Measurements from ENCODE around the gene EML1.
A peak's percentile ranks its signal among the peaks of the same experiment; 100 is the strongest.

Gene EML1

GRCh38 chr14:99904506-99904905 is 111.3 kb downstream of the EML1 start:
- Histone ChIP-seq H2AFZ (ENCODE audit: low read length, unreplicated experiment) (no peak overlapping the region), H3K4me1 (ENCODE audit: control insufficient read depth, insufficient read depth, low read length, unreplicated experiment) (no peaks in the 10 kb centered on the region), H3K79me2 (ENCODE audit: control insufficient read depth, insufficient read depth, low read length, unreplicated experiment) (no peaks in the 10 kb centered on the region), H3K27ac (ENCODE audit: low read depth, low read length) (no peak overlapping the region), H3K36me3 (ENCODE audit: insufficient read depth, low read length) (peaks cover 16% of the 10 kb centered on the region; the same call in 1 of the 2 replicates), H3K4me3 (ENCODE audit: low read depth, low read length) (no peak overlapping the region), H3K27me3 (ENCODE audit: insufficient read depth, low read length) (no peaks in the 10 kb centered on the region)

GRCh38 chr14:99905121-99905520 is 111.9 kb downstream of the EML1 start:
- Histone ChIP-seq H3K27ac (ENCODE audit: low read depth, low read length) (no peak overlapping the region), H3K36me3 (ENCODE audit: insufficient read depth, low read length) (peaks cover 16% of the 10 kb centered on the region; the same call in 1 of the 2 replicates), H2AFZ (ENCODE audit: low read length, unreplicated experiment) (no peak overlapping the region)

GRCh38 chr14:99907761-99908652 is 114.8 kb downstream of the EML1 start:
- Histone ChIP-seq H3K27me3 (ENCODE audit: insufficient read depth, low read length) (no peaks in the 10 kb centered on the region), H3K79me2 (ENCODE audit: control insufficient read depth, insufficient read depth, low read length, unreplicated experiment) (no peaks in the 10 kb centered on the region), H2AFZ (ENCODE audit: low read length, unreplicated experiment) (no peak overlapping the region), H3K27ac (ENCODE audit: low read depth, low read length) (no peak overlapping the region), H3K36me3 (ENCODE audit: insufficient read depth, low read length) (peaks cover 5% of the 10 kb centered on the region; the same call in 1 of the 2 replicates), H3K4me3 (ENCODE audit: low read depth, low read length) (no peak overlapping the region), H3K4me1 (ENCODE audit: control insufficient read depth, insufficient read depth, low read length, unreplicated experiment) (peaks cover 11% of the 10 kb centered on the region)

More at GRCh38 chr14:99905121-99905520, 111.9 kb downstream of the EML1 start:
- Histone ChIP-seq H3K27me3 (ENCODE audit: insufficient read depth, low read length) (no peaks in the 10 kb centered on the region), H3K4me1 (ENCODE audit: control insufficient read depth, insufficient read depth, low read length, unreplicated experiment) (peaks cover under 1% of the 10 kb centered on the region), H3K4me3 (ENCODE audit: low read depth, low read length) (no peak overlapping the region), H3K79me2 (ENCODE audit: control insufficient read depth, insufficient read depth, low read length, unreplicated experiment) (no peaks in the 10 kb centered on the region)

GRCh38 chr14:99908653-99909250 is 115.5 kb downstream of the EML1 start:
- Histone ChIP-seq H2AFZ (ENCODE audit: low read length, unreplicated experiment) (no peak overlapping the region), H3K79me2 (ENCODE audit: control insufficient read depth, insufficient read depth, low read length, unreplicated experiment) (no peaks in the 10 kb centered on the region), H3K36me3 (ENCODE audit: insufficient read depth, low read length) (no peaks in the 10 kb centered on the region), H3K27me3 (ENCODE audit: insufficient read depth, low read length) (no peaks in the 10 kb centered on the region), H3K4me3 (ENCODE audit: low read depth, low read length) (no peak overlapping the region), H3K27ac (ENCODE audit: low read depth, low read length) (no peak overlapping the region), H3K4me1 (ENCODE audit: control insufficient read depth, insufficient read depth, low read length, unreplicated experiment) (peaks cover 11% of the 10 kb centered on the region)

GRCh38 chr14:99909513-99910064 is 116.4 kb downstream of the EML1 start:
- no peak overlapping the region for H3K27ac ChIP-seq (ENCODE audit: low read depth, low read length)
- H3K36me3 ChIP-seq (ENCODE audit: insufficient read depth, low read length): peaks cover 4% of the 10 kb centered on the region; the same call in 1 of the 2 replicates

GRCh38 chr14:99910337-99911309 is 117.4 kb downstream of the EML1 start:
- Histone ChIP-seq H3K27me3 (ENCODE audit: insufficient read depth, low read length) (no peaks in the 10 kb centered on the region), H3K36me3 (ENCODE audit: insufficient read depth, low read length) (peaks cover 4% of the 10 kb centered on the region; the same call in 1 of the 2 replicates), H3K79me2 (ENCODE audit: control insufficient read depth, insufficient read depth, low read length, unreplicated experiment) (no peaks in the 10 kb centered on the region), H2AFZ (ENCODE audit: low read length, unreplicated experiment) (peak overlapping the region; percentile 29), H3K27ac (ENCODE audit: low read depth, low read length) (peak overlapping the region; percentile 41; the same call in 1 of the 2 replicates), H3K4me3 (ENCODE audit: low read depth, low read length) (no peak overlapping the region), H3K4me1 (ENCODE audit: control insufficient read depth, insufficient read depth, low read length, unreplicated experiment) (peaks cover 11% of the 10 kb centered on the region)

More at GRCh38 chr14:99909513-99910064, 116.4 kb downstream of the EML1 start:
- Histone ChIP-seq H3K79me2 (ENCODE audit: control insufficient read depth, insufficient read depth, low read length, unreplicated experiment) (no peaks in the 10 kb centered on the region), H3K4me1 (ENCODE audit: control insufficient read depth, insufficient read depth, low read length, unreplicated experiment) (peaks cover 11% of the 10 kb centered on the region), H2AFZ (ENCODE audit: low read length, unreplicated experiment) (no peak overlapping the region), H3K4me3 (ENCODE audit: low read depth, low read length) (no peak overlapping the region), H3K27me3 (ENCODE audit: insufficient read depth, low read length) (no peaks in the 10 kb centered on the region)

- Histone ChIP-seq H3K27me3 (ENCODE audit: insufficient read depth, low read length) (no peaks in the 10 kb centered on the region), H3K36me3 (ENCODE audit: insufficient read depth, low read length) (peaks cover 4% of the 10 kb centered on the region; the same call in 1 of the 2 replicates), H3K4me3 (ENCODE audit: low read depth, low read length) (no peak overlapping the region), H3K4me1 (ENCODE audit: control insufficient read depth, insufficient read depth, low read length, unreplicated experiment) (peaks cover 7% of the 10 kb centered on the region), H3K79me2 (ENCODE audit: control insufficient read depth, insufficient read depth, low read length, unreplicated experiment) (no peaks in the 10 kb centered on the region), H3K27ac (ENCODE audit: low read depth, low read length) (no peak overlapping the region), H2AFZ (ENCODE audit: low read length, unreplicated experiment) (no peak overlapping the region)
These were observed 122.3 kb downstream of the EML1 start for GRCh38 chr14:99915305-99916090.

- Histone ChIP-seq H3K4me3 (ENCODE audit: low read depth, low read length) (no peak overlapping the region), H3K36me3 (ENCODE audit: insufficient read depth, low read length) (peaks cover 5% of the 10 kb centered on the region; the same call in 1 of the 2 replicates), H3K27ac (ENCODE audit: low read depth, low read length) (no peak overlapping the region), H3K4me1 (ENCODE audit: control insufficient read depth, insufficient read depth, low read length, unreplicated experiment) (peaks cover 3% of the 10 kb centered on the region), H3K27me3 (ENCODE audit: insufficient read depth, low read length) (no peaks in the 10 kb centered on the region), H3K79me2 (ENCODE audit: control insufficient read depth, insufficient read depth, low read length, unreplicated experiment) (no peaks in the 10 kb centered on the region), H2AFZ (ENCODE audit: low read length, unreplicated experiment) (no peak overlapping the region)
These were observed 122.8 kb downstream of the EML1 start for GRCh38 chr14:99916091-99916383.

GRCh38 chr14:99918781-99919180 is 125.6 kb downstream of the EML1 start:
- Histone ChIP-seq H3K27ac (ENCODE audit: low read depth, low read length) (no peak overlapping the region), H3K27me3 (ENCODE audit: insufficient read depth, low read length) (no peaks in the 10 kb centered on the region), H3K4me1 (ENCODE audit: control insufficient read depth, insufficient read depth, low read length, unreplicated experiment) (no peaks in the 10 kb centered on the region), H3K79me2 (ENCODE audit: control insufficient read depth, insufficient read depth, low read length, unreplicated experiment) (no peaks in the 10 kb centered on the region), H2AFZ (ENCODE audit: low read length, unreplicated experiment) (no peak overlapping the region), H3K4me3 (ENCODE audit: low read depth, low read length) (no peak overlapping the region), H3K36me3 (ENCODE audit: insufficient read depth, low read length) (peaks cover 8% of the 10 kb centered on the region; the same call in 1 of the 2 replicates)

All from ACC112 (cell line).